ENCODE data around the gene CEP83. TPM values are rescaled to one million over a fixed set of nuclear protein-coding genes. Genes with fewer than 3 reads are reported as not detected.

CEP83 gene
- polyA plus RNA-seq, 1 of the 3 experiments (the other 2 are of a cell fraction): 2.5 TPM

- no peak for TF ChIP-seq TCF12 (IDR thresholded peaks at IDR 0.05)
- TF ChIP-seq PBX3 (IDR thresholded peaks at IDR 0.05): no peak
- no peak for TF ChIP-seq RCOR1 (IDR thresholded peaks at IDR 0.05; ENCODE audit: low read length)
- TF ChIP-seq MEF2A (IDR thresholded peaks at IDR 0.05; ENCODE audit: borderline replicate concordance, low read depth): no peak
- TF ChIP-seq YY1 (IDR thresholded peaks at IDR 0.05; ENCODE audit: low read depth): no peak
- no peak for TF ChIP-seq USF2 (IDR thresholded peaks at IDR 0.05; ENCODE audit: borderline replicate concordance, low read depth, low read length)
- no peak for TF ChIP-seq RAD21 (IDR thresholded peaks at IDR 0.05; ENCODE audit: low read length)
- no peak for TF ChIP-seq GABPA (IDR thresholded peaks at IDR 0.05; ENCODE audit: low read depth)
- TF ChIP-seq POLR2AphosphoS5 (IDR thresholded peaks at IDR 0.05; ENCODE audit: low read depth, low read length): no peak
- no peak for TF ChIP-seq RXRA (IDR thresholded peaks at IDR 0.05; ENCODE audit: borderline replicate concordance, low read depth)
- no peak for TF ChIP-seq JUND (IDR thresholded peaks at IDR 0.05)
- no peak for TF ChIP-seq CHD2 (IDR thresholded peaks at IDR 0.05; ENCODE audit: low read length, partially characterized antibody)
- no peak for TF ChIP-seq EP300 (IDR thresholded peaks at IDR 0.05; ENCODE audit: borderline replicate concordance in 1 of 2, low read depth in 1 of 2, low read length in 1 of 2)
- no peak for TF ChIP-seq ZBTB33 (IDR thresholded peaks at IDR 0.05; ENCODE audit: borderline replicate concordance, low read depth)
- no peak for TF ChIP-seq TEAD4 (IDR thresholded peaks at IDR 0.05; ENCODE audit: borderline replicate concordance, insufficient read depth)
- no peak for TF ChIP-seq FOXM1 (IDR thresholded peaks at IDR 0.05; ENCODE audit: low read depth)
- no peak for TF ChIP-seq RFX5 (IDR thresholded peaks at IDR 0.05; ENCODE audit: low read length)
- TF ChIP-seq GATA2 (CRISPR knock-in tag; IDR thresholded peaks at IDR 0.05): no peak
- H3K9me2 ChIP-seq: no peaks in the 10 kb centered on the region
- no peak overlapping the region for H3K4me3 ChIP-seq (ENCODE audit: low read depth in 2 of 2, low read length in 1 of 2)
- no peak overlapping the region for H2AFZ ChIP-seq (ENCODE audit: low read depth)
- no peaks in the 10 kb centered on the region for H3K36me3 ChIP-seq (replicated peaks in 1 of 2; ENCODE audit: control insufficient read depth in 1 of 2, insufficient read depth in 2 of 2, low read length in 1 of 2)
- POLR2A ChIA-PET: no interaction called here
- H3K9ac ChIP-seq: no peak overlapping the region
- no peaks in the 10 kb centered on the region for H3K79me2 ChIP-seq (ENCODE audit: insufficient read depth)
- no peaks in the 10 kb centered on the region for H3F3A ChIP-seq (replicated peaks; ENCODE audit: insufficient read depth)
- H3K9me3 ChIP-seq: no peaks in the 10 kb centered on the region
- CTCF ChIA-PET: no interaction called here
- 16% methylated on average over 3 of the region's 3 CpGs for WGBS (ENCODE audit: low lambda C conversion rate)
- H3K27me3 ChIP-seq (ENCODE audit: insufficient read depth): no peaks in the 10 kb centered on the region
- H3K4me2 ChIP-seq: no peak overlapping the region
- H3K4me1 ChIP-seq (ENCODE audit: control insufficient read depth in 1 of 2, insufficient read depth in 2 of 2, low read depth in 1 of 2, low read length in 1 of 2): no peaks in the 10 kb centered on the region
- H4K20me1 ChIP-seq (ENCODE audit: insufficient read depth): no peaks in the 10 kb centered on the region
- DNase-seq: no peak
- no peak overlapping the region for H3K27ac ChIP-seq (ENCODE audit: low read depth in 2 of 2, low read length in 1 of 2)
Measured at GRCh38 chr12:94498698-94499097, 39.0 kb upstream of the CEP83 start.

Measured in SK-N-SH (cell line).